Caki2 (cell line): ENCODE results near the gene FCGR3B. TPM values are rescaled to one million over a fixed set of nuclear protein-coding genes. Genes with fewer than 3 reads are reported as not detected.
A peak's percentile ranks its signal among the peaks of the same experiment; 100 is the strongest.
"Not testable (repeated sequence)": the region's sequence is repeated elsewhere in the genome, so short reads cannot be mapped to it uniquely, and the experiment has no call there.

Experiments
- DNase-seq: peaks from one replicate; pipeline ENCODE4 v3.0.0-alpha.2; 2015; ENCODE audit warnings: low read depth
- in situ Hi-C: cut with HindIII; loops from 2 replicates; pipeline ENCODE4 v1.10.0; 2016; ENCODE audit warnings: low sequenced_read_pairs, low pct_unique_long_range_greater_than_20kb, mixed read lengths
- total RNA-seq: library from RNA; depleted of rRNA; stranded (reverse); fragments of >200 nt; shearing (Covaris generic); gene quantifications from 2 replicates; pipeline ENCODE4 v1.2.3, GENCODE V29; 2014; ENCODE audit warnings: low replicate concordance; rRNA removed

The FCGR3B gene
- total RNA-seq = not detected in 2 replicates

DNA sequence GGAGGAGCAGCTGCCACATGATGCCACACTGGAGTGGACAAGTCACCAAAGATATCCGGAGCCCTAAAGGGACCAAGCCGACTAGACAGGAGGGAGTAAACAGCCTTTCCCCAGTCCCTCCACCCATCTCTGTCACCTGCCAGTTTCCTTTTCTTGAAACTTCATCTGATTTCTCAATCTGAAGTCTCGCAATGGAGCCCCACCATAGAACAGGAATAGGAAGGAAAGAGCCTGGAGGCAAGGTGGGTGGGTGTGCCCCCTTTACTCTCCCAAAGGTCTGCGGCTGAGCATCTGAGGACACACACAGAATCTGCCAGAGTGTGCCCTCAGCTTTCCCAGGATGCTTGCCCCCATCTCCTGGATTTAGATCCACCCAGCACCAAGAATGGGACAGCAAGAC is at the start of gene FCGR3B:
Gene FCGR3B (minus strand): TSS at position 101 of the 400 bp plus-strand sequence. CDS start 82 bp downstream, at position 19.
- in situ Hi-C loops = no loop called here
- no peak for DNase-seq

DNA sequence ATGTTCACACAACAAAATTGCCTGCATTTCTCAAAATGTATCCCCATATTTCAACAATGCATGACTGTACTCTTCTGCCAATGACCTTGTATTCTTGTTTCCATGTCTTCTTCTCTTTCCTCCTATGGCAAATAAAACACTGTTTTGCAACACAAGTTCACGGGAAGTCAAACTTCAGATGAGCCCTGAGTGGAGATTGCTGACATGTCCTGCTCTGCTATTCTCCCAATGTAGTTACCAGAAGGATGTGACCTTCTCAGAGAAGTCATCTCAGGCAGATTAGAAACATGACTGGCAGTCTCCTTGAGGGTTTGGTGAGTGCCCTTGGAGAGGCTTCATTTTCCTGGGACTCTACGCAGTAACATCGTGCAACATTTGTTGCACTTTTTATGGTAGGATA is 47.5 kb upstream of the FCGR3B start:
- in situ Hi-C loops = no loop called here
- no peak for DNase-seq

DNA sequence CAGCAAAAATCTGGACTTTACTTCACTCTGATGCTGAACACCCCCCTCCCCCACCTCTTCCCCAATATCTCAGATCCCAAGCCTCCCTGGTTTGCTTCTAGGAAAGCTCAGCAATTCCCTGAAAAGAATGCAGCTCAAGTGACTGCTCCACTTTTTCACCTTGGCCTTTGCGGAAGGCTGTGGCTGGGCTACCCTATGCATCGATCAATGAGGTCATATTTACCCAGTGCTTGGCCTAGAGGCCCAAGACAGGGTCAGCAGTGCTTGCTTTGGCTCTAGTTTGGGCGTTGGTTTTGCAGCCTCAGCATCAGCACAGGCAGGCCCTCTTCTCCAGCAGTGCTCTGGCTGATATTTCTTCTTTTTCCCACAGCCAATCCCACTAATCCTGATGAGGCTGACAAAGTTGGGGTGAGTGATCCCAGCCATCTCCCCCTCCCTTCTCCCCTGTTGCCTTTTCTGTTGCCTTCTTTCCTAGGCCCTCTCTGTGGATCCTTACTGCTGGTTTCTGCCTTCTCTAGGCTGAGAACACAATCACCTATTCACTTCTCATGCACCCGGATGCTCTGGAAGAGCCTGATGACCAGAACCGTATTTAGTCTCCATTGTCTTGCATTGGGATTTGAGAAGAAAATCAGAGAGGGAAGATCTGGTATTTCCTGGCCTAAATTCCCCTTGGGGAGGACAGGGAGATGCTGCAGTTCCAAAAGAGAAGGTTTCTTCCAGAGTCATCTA is 46.1 kb upstream of the FCGR3B start:
- no peak for DNase-seq
- in situ Hi-C loops = no loop called here

DNA sequence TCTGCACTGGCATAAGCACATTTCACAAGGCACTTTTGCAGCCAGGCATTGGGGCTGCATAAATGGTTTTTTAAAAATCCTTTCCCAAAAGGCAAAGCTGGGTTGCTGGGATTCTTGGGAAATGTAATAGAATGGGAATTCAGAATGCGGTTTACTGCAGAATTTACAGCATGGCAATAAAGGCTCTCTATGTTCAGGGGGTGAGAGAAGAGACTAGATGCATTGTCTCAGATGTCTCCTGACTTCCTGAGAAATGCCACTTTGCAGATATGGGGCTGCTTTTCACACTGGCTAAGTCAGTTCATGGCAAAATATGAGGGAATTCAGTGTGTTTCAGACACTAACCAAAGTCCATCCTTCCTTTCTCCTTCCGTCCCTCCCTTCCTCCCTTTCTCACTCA is 45.5 kb upstream of the FCGR3B start:
- no peak for DNase-seq
- in situ Hi-C loops = no loop called here

DNA sequence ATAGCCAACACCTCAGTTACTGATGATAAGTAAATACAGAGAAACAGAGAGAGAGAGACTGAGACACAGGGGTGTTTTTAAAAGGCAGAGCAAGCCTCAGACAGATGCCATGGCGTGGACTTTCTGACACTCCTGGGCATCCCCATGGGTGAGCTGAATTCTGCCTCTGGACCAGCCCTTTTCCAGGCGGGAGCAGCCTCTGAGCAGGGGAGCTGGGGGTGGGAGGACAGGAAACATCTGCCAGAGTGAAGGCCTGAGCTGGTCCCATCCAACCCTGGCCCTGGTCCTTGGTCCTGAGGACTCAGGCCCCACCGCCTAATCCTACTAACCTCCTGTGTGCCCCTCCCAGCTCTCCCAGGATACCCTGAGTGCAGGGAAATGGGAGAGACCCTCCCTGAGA is 43.9 kb upstream of the FCGR3B start:
- DNase-seq, in situ Hi-C loops: not testable (repeated sequence)

DNA sequence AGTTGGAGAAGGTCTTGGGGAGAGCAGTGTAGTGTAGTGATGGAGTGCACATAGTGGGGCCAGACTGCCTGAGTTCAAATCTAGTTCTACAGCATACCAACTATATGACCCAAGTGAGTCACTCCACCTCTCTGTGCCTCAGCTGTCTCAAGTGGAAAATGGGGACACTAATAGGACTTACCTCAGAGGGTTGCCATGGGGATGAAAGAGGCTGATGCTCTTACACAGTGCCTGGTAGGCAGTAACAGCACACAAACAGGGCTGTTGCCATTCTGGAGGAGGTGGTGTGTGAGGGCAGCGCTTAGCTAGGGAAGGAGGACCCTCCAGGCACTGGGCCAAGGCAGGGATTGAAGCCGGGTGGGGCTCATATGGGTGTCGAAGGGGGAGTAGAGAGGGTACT is 43.5 kb upstream of the FCGR3B start:
- in situ Hi-C loops = not testable (repeated sequence)

DNA sequence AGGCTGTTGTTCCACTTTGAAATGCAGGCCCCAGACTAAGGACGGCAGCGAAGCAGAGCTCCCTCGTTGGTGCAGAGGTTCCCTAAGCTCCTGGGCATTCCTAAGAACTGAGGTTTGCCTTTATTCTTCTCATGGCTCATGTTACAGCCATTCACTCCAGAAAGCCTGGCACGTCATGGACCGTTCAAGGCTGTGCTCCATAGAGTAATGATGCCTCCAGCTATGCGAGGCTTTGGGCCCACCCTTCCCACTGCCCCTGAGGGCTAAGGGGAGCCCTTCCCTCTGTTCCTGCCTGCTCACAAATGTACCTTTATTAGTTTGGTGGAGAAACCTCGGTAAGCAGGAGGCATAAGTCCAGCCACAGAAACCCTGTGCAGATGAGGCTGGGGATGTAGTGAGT is 42.5 kb upstream of the FCGR3B start:
- in situ Hi-C loops, DNase-seq: not testable (repeated sequence)

More for the DNA sequence above, 43.5 kb upstream of the FCGR3B start:
- DNase-seq = not testable (repeated sequence)

DNA sequence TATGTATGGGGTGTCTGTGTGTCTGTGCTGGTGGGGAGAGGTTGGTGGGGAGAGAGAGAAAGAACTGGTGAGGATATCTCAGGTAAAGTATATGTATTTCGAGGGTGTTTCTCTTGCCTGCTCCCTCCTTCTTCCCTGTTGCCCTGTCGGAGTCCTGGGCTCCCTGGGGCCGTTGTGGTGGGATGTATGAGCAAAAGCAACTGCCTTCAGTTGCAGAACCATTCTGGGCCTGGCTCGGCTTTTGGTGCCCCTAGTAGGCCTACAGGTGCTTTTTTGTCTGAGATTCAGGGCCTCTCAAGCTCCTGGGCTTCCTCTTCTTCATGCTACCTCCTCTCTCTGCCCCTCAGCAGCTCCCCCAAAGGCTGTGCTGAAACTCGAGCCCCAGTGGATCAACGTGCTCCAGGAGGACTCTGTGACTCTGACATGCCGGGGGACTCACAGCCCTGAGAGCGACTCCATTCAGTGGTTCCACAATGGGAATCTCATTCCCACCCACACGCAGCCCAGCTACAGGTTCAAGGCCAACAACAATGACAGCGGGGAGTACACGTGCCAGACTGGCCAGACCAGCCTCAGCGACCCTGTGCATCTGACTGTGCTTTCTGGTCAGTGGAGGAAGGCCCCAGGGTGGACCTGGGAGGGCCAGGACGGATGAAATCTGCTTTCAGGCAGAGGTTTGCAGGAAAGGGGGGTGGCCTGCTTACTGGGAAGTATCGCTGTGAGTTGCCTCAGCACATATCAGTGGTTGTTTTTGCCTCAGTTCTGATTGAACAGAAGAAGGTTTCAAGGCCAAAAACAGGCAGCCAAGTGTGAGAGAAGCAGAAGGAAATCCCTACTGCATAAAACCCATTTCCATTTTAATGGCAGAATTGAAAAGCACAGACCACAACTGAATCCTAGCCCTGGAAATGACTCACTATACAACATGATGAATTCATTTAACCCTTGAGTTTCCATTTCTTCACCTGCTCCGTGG is 40.4 kb upstream of the FCGR3B start:
- DNase-seq, in situ Hi-C loops: not testable (repeated sequence)

DNA sequence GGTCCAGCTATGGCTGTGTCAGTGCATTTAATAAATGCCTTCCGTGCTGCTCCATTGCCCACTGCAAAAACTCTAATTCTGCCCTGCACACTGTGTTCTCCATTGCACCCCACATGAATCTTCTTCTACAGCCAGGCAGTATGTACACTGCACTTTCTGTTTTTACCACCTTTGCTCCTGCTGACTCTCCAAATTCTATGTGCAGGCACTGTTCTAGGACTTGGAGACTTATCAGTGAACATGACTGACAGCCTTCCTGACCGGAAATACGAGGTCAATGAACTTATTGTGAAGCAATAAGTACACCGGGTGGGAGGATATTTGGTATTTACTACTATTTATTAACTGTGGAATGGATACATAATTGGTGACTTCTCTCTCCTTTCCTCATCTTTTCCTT is 33.7 kb upstream of the FCGR3B start:
- DNase-seq, in situ Hi-C loops: not testable (repeated sequence)

DNA sequence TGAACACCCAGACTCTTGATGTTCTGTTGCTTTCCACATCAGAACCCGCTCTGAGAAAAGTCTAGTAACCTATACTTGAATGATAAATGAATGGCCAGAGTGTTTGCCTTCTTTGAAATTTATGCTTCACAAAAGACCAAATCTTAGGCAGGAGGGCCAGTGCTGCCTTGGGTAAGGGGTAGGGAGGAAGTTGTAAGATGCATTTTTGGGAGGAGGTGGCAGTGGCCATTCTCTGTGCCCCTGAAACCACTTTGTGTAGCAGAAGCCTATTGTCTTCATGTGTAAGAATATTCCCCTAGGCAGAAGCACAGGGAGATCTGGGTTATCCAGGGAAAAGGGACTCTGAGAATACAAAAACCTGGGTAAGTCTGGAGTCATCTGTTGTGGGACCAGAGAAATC is 32.6 kb upstream of the FCGR3B start:
- in situ Hi-C loops, DNase-seq: not testable (repeated sequence)

DNA sequence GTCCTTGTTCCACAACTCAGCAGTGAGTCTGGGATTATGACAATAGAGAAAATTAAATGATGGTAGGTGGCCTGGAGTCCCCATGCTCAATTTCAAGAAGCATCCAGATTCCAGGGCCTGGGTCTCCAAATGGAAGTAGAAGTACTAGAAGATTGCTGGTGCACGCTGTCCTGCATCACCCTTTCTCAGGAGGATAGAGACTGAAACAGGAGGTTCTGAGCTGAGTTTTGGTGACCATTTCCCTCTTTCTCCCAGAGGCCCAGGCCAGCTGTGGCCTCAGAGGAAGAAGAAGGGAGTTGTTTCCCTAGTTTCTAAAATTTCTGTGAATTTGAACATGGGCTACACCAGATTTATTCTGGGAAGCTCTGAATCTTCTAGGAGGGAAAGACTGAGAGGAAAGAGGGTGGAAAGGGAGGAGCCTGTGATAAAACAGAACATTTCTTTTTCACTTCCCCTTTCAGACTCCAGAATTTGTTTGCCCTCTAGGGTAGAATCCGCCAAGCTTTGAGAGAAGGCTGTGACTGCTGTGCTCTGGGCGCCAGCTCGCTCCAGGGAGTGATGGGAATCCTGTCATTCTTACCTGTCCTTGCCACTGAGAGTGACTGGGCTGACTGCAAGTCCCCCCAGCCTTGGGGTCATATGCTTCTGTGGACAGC is 31.8 kb upstream of the FCGR3B start, which contains the start of gene FCGR2B:
Gene FCGR2B (plus strand): TSS at position 460 of the 656 bp plus-strand sequence. CDS start 99 bp downstream, at position 559.
- DNase-seq, in situ Hi-C loops: not testable (repeated sequence)

DNA sequence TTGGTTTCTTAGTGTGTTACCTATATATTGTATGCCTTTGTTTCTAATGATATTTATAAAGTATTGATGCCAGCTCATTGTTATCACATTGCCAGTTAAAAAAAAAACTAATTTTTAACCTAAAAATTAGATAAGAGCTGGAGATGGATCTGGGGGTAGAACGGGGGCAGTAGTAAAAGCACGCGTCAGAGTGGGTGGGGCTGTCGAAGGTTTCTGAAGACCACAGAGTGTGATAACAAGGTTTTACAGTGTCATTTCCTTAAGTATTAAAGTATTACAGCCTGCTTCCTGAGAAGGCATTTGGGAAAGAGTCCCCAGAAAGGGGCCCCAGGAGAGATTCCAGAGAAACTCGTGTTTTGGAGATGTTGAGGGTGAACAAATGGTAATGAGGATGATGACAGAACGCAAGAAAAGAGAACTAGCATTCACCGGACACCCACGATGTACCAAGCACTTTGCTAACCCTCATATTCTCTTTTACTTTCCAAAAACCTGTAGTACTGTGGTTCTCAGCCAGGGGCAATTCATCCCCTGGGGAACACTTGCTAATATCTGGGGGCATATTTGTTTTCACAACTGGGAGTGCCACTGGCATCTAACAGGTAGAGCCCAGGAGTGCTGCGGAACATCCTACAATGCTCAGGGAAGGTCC is 30.8 kb upstream of the FCGR3B start:
- DNase-seq, in situ Hi-C loops: not testable (repeated sequence)

DNA sequence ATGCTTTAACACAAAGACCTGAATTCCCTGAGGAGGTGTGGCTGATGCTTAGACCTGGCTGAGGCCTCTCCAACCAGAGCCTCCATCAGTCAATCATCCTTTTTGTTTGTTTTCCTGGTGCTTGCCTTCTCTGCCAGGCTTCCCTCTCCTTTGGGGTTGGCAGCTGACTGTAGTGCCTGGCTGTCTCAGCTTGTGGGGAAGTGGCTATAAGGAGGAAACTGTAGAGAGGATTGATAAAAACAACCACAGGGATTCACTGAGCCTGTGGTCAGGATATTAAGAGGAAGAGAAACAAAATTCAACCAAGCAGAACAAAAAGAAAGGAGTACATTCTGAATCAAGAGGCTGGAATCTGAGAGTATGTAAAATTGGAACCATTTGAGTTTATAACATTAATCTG is 27.5 kb upstream of the FCGR3B start:
- in situ Hi-C loops, DNase-seq: not testable (repeated sequence)

DNA sequence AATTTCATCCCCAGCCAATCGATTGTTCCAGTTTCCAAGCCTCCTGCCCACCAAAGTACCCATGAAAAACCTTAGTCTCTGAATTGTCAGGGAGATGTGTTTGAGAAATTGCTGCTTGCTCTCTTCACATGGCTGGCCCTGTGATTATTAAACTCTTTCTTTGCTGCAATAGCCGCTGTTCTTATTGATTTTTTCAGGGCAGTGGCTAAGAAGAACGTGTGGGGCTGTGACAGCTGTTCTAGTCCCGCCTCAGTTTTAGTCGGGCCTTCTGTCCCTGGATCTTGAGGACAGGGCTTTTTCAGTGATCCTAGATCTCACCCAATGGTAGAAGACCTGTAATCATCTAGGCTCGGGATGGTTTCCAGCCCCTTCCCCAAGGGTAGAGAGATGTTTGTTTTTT is 23.0 kb upstream of the FCGR3B start:
- DNase-seq, in situ Hi-C loops: not testable (repeated sequence)

DNA sequence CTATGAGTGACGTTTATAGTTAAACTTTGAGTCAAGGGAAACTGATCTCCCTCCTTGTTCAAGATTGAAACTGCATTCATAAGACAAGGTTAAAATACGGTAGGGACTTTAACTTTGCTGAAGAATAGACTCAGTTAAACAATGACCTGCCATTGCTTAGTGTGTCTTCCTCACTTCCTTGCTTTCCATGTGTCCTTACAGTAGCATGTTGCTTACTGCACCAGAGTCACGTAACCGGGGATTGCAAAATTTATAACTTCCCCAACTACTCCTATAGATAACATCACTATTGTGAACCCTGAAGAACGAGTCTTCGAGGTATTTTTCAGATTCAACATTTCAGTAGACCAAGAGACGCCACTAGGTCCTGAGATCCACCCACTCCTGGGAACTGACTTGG is 22.6 kb upstream of the FCGR3B start:
- DNase-seq, in situ Hi-C loops: not testable (repeated sequence)

DNA sequence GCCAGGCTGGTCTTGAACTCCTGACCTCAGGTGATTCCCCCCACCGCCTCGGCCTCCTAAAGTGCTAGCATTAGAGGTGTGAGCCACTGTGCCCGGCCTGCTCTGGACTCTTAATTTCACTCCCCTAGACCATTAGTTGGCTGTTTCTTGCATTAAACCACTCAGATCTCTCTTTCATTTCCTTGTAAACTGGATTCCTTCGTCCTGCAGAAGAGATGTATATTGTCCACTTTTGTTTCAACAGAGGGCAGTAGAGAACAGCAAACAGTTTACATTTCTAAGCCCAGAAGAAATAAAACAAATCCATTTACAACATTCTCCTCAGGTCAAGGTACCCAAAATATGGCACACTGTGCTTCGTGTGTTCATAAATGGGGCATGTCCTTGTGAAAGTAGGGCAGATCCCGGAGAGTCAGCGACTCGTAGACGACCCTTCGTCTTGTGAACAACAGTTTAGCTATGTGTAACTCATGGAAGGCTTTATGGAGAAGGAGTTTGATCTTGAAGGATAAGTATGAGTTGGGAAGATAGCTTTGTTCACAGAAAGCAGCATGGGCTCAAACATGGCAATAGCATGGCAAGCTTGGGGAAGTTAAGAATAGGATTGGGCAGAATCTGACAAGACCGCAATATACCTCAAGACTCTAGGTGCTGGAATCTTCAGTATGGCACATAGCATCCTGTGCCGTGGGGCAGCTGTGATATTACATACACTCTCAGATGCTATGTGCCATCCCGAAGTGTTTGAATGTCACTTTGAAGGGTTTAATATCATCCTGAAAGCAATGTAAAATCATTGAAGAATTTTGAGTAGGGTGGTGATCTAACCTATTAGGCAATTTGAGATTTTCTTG is 16.8 kb upstream of the FCGR3B start:
- in situ Hi-C loops = not testable (repeated sequence)
- DNase-seq = peak; percentile 46

DNA sequence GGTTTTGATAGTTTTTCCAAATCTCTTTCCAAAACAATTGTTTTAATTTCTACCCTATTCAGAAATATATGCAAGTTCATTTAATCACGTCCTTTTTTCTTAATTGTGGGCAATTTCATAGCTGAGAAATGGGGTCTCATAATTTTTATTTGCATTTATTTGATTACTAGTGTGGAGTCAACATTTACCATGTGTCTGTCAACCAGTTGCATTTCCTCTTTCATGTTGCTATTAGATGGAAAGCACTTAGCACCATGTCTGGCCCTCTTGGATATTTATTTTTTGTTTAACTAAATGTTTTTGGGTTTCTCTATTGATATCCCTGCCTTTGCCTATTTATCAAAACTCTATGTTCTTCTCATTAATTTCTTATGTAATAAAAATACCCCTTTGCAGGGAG is 13.9 kb upstream of the FCGR3B start:
- in situ Hi-C loops, DNase-seq: not testable (repeated sequence)
